Pancreas (tissue), 10 donors: ENCODE results near the gene NDUFS6. TPM values are rescaled to one million over a fixed set of nuclear protein-coding genes. Genes with fewer than 3 reads are reported as not detected.

Experiments used
- ATAC-seq, 4 donors: fragments of 200-7000 bp; cut with Tn5 transposase; one replicate each; pipeline versions ENCODE4 v1.8.0 to v1.9.1; 2020; ENCODE audit warnings: mild to moderate bottlenecking in 4 of 4, moderate library complexity in 4 of 4
- DNase-seq, 6 donors: peaks; one replicate each; pipeline ENCODE4 v3.0.0-alpha.2; 2020
- FAIRE-seq: peaks from 2 replicates; lab custom pipeline; 2012; peaks lifted over from hg19 to GRCh38; lab: Jason Lieb, UNC
- H3K27ac ChIP-seq, 4 donors: fragments of 200-600 bp; sonication (generic); 1 replicate in 3 of 4; 2 replicates in 1 of 4; pipeline versions ENCODE4 v1.5.0 to v1.8.0; 2020
- H3K27me3 ChIP-seq, 4 donors: fragments of 200-600 bp; one replicate each; pipeline ENCODE4 v1.8.0; 2021
- H3K36me3 ChIP-seq, 3 donors: fragments of 200-600 bp; sonication (generic) in 1 of 3; one replicate each; pipeline versions ENCODE4 v1.5.0 to v1.8.0; 2020 to 2021
- H3K4me1 ChIP-seq, 3 donors: fragments of 200-600 bp; one replicate each; pipeline ENCODE4 v1.8.0; 2021
- H3K4me3 ChIP-seq, 4 donors: fragments of 200-600 bp; sonication (generic) in 2 of 4; one replicate each; pipeline versions ENCODE4 v1.5.0 to v1.8.0; 2020 to 2021
- H3K9me3 ChIP-seq, 4 donors: fragments of 200-600 bp; one replicate each; pipeline ENCODE4 v1.8.0; 2021
- WGBS, 2 donors: extraction: QIAGEN DNeasy Blood & Tissue Kit; methylation state at CpG; one replicate each; pipeline ENCODE4 v1.1.7; 2013; 5-methylcytosine and 5-hydroxymethylcytosine counted together
- intact Hi-C, 3 donors: fragments of 100-400 bp; cut with DNase I; formaldehyde crosslinking; loops; one replicate each; pipeline versions ENCODE4 v1.11.1 to v1.14.2; 2022
- polyA plus RNA-seq, 2 donors: library from polyadenylated mRNA; stranded (reverse); fragments of 200-250 nt; gene quantifications; one replicate each; pipeline ENCODE4 v1.2.3, GENCODE V29; 2013
- total RNA-seq, 6 donors: library from RNA; stranded (reverse); fragmentation: NEBNext Ultra II Directional in 4 of 6; extraction: Animal tissue kit (Norgen Biotek cat#: 25700) in 4 of 6; gene quantifications; one replicate each; pipeline versions ENCODE4 v1.2.1 to v1.2.4, GENCODE V29; 2021 to 2023
- TF ChIP-seq, protein P1 (sequence below), 4 donors: fragments of 200-600 bp; sonication (generic) in 3 of 4; IDR thresholded peaks; one replicate each; pipeline versions ENCODE4 v1.5.0 to v1.8.0; 2021; ENCODE audit warnings: antibody characterized with exemption in 4 of 4
- donor health status: healthy with polysubstance abuse.
- donor health status: DM: no; HTN: no; CAD: no; lungs with moderate emphysema.
- donor health status: DM: no; HTN: no; CAD: no.
- donor health status: control.
- donor health status: control.
- donor health status: Bipolar disorder and iron deficiency.
- donor health status: DM: yes; HTN: yes; CAD: no.
- donor health status: DM: no; HTN: no; CAD: no.
- donor health status: DM: no; HTN: no; CAD: no.
- donor health status: DM: yes; HTN: yes; CAD: no.

The NDUFS6 gene
- total and polyA plus RNA-seq, 8 donors, result 8.2 to 41.9 (median 14.2) TPM

DNA sequence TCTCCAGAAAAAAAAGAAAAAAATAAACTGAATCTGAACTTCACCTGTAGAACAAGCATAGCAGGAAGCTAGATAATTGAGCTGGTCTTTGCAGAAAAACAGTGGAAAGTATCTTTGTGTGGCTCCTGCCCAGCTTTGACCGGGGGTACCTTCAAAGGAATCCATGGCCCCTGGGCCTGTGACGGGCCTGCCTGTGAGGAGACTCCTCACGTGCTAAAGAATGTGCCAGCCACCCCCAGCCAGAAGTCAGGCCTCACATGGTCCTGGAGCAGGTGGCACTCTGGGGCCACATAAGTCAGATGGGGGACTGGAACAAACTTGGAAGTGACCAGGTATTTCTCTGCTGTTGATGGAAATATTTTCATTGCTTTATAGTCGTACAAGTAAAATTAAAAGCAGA is 4.1 kb downstream of the NDUFS6 start:
- ATAC-seq (no peak), FAIRE-seq (no peak), DNase-seq (no peak)
- WGBS, 2 donors, result 79 to 85% methylated on average over 4 of the region's 4 CpGs
- intact Hi-C loops, result no loop called here
- Histone ChIP-seq H3K9me3 (no peaks in the 10 kb centered on the region), H3K27me3 (no peaks in the 10 kb centered on the region), H3K4me1 (peaks cover 0 to 8% (median 3%) of the 10 kb centered on the region in 3 donors), H3K36me3 (peaks cover 0 to 19% (median 0%) of the 10 kb centered on the region in 3 donors), H3K4me3 (no peak overlapping the region), H3K27ac (no peak overlapping the region)
- TF ChIP-seq, protein P1, sequence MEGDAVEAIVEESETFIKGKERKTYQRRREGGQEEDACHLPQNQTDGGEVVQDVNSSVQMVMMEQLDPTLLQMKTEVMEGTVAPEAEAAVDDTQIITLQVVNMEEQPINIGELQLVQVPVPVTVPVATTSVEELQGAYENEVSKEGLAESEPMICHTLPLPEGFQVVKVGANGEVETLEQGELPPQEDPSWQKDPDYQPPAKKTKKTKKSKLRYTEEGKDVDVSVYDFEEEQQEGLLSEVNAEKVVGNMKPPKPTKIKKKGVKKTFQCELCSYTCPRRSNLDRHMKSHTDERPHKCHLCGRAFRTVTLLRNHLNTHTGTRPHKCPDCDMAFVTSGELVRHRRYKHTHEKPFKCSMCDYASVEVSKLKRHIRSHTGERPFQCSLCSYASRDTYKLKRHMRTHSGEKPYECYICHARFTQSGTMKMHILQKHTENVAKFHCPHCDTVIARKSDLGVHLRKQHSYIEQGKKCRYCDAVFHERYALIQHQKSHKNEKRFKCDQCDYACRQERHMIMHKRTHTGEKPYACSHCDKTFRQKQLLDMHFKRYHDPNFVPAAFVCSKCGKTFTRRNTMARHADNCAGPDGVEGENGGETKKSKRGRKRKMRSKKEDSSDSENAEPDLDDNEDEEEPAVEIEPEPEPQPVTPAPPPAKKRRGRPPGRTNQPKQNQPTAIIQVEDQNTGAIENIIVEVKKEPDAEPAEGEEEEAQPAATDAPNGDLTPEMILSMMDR (IDR thresholded peaks at IDR 0.05), result no peak

DNA sequence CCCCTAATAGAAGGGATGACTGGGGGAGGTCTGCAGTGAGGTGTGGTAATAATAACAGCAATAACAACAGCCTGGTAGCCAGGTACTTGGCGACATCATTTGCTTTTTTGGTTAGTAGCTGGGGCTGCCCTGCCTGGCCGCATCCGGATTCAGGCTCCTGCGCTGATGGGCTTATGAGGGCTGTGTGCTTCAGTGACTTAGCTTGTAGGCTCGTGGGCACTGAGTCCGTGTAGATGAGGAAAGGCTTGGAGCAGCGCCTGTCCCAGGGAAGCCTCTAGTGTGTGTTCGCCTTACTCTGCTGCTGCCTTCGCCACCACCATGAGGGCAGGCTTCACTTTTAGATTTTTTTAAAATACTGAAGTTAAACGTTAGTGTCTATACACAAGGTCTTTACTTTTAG is 4.5 kb downstream of the NDUFS6 start:
- WGBS, 2 donors, result 93% methylated on average over 10 of the region's 10 CpGs
- H3K36me3 ChIP-seq, result peaks cover 0 to 19% (median 0%) of the 10 kb centered on the region in 3 donors

DNA sequence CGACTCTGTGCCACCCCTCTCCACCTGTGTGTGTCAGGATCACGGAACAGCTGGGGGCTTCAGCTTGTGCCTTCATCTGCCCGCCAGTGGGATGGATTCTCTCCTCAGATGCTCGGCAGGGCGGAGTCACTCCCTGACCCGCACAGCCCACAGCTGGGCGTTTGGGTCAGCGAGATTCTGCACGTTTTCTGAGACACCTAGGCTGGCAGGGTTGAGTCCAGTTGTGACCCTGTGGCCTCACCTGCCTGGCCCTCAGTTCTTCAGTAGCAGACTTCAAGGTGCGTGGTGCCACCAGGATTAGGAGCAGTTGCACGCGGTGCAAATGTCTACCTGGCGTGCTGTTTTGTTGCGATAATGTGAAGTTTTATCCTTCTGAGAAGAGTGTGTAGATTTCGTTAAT is 5.0 kb downstream of the NDUFS6 start:
- no peaks in the 10 kb centered on the region for H3K9me3 ChIP-seq
- FAIRE-seq, result no peak
- ATAC-seq, result no peak
- intact Hi-C loops, result no loop called here
- no peaks in the 10 kb centered on the region for H3K27me3 ChIP-seq
- 84 to 96% methylated on average over 15 of the region's 15 CpGs for WGBS, 2 donors
- H3K4me3 ChIP-seq, result no peak overlapping the region
- H3K4me1 ChIP-seq, result peaks cover 0 to 8% (median 3%) of the 10 kb centered on the region in 3 donors
- H3K27ac ChIP-seq, result no peak overlapping the region
- H3K36me3 ChIP-seq, result peaks cover 0 to 19% (median 0%) of the 10 kb centered on the region in 3 donors
- TF ChIP-seq, protein P1 (IDR thresholded peaks at IDR 0.05), result no peak
- DNase-seq, result no peak

More for the DNA sequence above, 4.5 kb downstream of the NDUFS6 start:
- DNase-seq (no peak), FAIRE-seq (no peak), ATAC-seq (no peak)
- Histone ChIP-seq H3K4me1 (peaks cover 0 to 8% (median 3%) of the 10 kb centered on the region in 3 donors), H3K27me3 (no peaks in the 10 kb centered on the region), H3K4me3 (no peak overlapping the region), H3K27ac (no peak overlapping the region), H3K9me3 (no peaks in the 10 kb centered on the region)
- TF ChIP-seq, protein P1 (IDR thresholded peaks at IDR 0.05), result no peak
- intact Hi-C loops, result no loop called here

DNA sequence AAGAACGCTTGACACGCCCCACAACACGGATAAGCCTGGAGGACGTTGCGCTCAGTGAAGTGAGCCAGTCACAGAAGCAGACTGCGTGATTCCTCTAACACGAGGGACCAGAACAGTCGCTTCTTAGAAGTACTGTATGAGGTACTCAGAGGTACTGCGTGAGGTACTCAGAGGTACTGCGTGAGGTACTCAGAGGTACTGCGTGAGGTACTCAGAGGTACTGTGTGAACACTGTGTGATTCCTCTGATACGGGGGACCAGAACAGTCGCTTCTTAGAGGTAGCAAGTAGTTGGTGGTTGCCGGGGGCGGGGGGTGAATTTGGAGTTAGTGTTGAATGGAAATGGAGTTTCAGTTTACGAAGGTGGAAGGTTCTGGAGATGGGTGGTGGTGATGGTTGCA is 5.8 kb downstream of the NDUFS6 start:
- no peaks in the 10 kb centered on the region for H3K27me3 ChIP-seq
- intact Hi-C loops, result no loop called here
- FAIRE-seq, result no peak

More for the DNA sequence above, 5.8 kb downstream of the NDUFS6 start:
- no peak for ATAC-seq
- H3K27ac ChIP-seq, result no peak overlapping the region
- WGBS, 2 donors, result 90 to 96% methylated on average over 16 of the region's 16 CpGs
- peaks cover 0 to 6% (median 3%) of the 10 kb centered on the region in 3 donors for H3K4me1 ChIP-seq
- H3K36me3 ChIP-seq, result peaks cover 0 to 19% (median 0%) of the 10 kb centered on the region in 3 donors
- DNase-seq, result no peak
- no peaks in the 10 kb centered on the region for H3K9me3 ChIP-seq
- TF ChIP-seq, protein P1 (IDR thresholded peaks at IDR 0.05), result no peak
- H3K4me3 ChIP-seq, result no peak overlapping the region
